NOMO-1 treated with dmso at 0.1 percent for 144 hours (cell line): ENCODE results near the gene AMMECR1L.
"Not testable (repeated sequence)": the region's sequence is repeated elsewhere in the genome, so short reads cannot be mapped to it uniquely, and the experiment has no call there.

Source experiments
- DNase-seq: peaks from one replicate; lab custom pipeline; 2025; ENCODE audit not compliant: unreplicated experiment; lab: John Stamatoyannopoulos, UW

AMMECR1L gene

DNA sequence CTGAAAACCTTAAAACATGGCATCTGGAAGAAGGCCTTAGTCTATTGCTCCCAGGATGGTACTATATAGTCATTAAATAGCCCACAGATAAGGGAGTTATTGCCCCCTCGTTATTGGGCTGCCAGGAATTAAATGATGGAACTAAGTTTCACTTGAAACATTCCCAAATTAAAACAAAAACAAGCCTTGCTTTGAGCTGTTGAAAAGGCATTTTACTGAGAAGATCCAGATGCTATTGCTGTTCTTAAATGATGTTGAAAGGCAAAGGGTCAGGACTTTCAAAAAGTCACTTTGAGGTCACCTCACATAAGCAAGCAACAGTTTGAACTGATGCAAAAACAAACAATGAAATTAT is 2.0 kb upstream of the AMMECR1L start:
- no peak for DNase-seq

- DNase-seq, result no peak
Observed at GRCh38 chr2:127887082-127887775, 1.5 kb upstream of the AMMECR1L start.

DNA sequence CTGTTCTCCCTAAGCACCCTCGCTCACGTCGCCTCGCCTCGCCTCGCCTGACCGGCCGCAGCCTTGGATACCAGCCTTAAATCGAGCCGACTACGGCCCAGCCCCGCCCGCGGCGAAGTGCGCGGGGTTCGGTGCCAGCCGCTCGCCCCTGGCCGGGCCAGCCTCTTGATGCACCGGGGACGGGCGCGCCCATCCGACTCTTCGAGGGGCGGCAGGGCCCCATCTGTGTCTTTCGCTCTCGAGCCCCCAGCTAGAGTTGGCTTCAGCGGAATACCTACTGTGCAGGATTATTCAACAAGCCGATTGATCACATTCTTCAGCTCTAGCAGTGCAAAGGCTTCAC is 808 bp upstream of the AMMECR1L start:
- not testable (repeated sequence) for DNase-seq

GRCh38 chr2:127884861-127885740 is 655 bp downstream of the AMMECR1L start:
- not testable (repeated sequence) for DNase-seq

GRCh38 chr2:127884436-127884835 is 1.3 kb downstream of the AMMECR1L start:
- DNase-seq, result no peak

DNA sequence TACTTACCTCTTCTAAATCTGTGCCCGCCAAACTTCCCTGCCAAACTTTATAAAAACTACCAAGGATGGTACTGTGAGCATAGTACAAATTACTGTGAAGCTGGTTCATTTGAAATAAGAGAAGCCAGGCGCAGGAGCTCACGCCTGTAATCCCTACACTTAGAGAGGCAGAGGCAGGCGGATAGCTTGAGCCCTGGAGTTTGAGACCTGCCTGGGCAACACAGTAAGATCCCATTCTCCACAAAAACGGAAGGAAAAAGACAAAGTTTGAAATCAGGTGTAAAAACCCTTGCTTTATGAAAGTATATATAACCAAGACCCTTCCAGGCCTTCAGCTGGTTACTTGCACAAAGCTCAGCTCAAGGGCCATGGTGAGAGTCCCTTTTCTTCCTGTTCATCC is 5.9 kb downstream of the AMMECR1L start:
- DNase-seq, result no peak

GRCh38 chr2:127877626-127878025 is 8.1 kb downstream of the AMMECR1L start:
- DNase-seq, result no peak

DNA sequence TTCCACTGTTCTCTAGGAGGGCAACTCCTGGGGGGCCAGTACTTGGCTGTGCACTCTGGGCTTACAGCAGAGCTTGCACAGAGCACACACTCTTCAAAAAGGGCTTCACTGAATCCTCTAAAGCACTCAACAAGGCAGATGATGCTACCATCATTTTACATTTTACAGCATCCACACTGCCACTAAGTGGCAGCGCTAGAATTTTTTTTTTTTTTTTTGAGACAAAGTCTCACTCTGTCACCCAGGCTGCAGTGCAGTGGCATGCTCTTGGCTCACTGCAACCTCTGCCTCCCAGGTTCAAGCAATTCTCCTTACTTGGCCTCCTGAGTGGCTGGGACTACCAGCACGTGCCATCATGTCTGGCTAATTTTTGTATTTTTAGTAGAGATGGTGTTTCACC is 8.6 kb downstream of the AMMECR1L start:
- no peak for DNase-seq

- no peak for DNase-seq
Observed at GRCh38 chr2:127874378-127875269, 11.1 kb downstream of the AMMECR1L start.

GRCh38 chr2:127873707-127874303 is 12.0 kb downstream of the AMMECR1L start:
- DNase-seq, result no peak

DNA sequence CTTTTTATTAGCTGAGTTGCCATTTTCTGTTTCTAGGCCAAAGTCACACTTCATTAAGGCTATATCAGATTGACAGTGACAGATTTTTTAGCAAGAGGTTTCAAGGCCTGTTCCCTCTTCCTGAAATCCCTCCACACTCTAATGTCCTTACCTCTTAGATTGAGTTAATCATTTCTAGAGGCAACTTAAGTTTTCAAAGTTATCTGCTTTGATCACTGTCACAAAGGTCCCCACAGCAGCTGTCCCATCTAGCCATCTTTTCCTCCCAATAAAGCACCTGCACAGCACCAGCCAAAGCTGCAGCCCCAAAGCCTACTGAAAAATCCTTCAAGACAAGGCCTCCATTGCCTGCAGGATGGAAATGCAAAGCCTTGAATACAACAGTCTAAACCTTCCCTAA is 13.4 kb downstream of the AMMECR1L start:
- no peak for DNase-seq

GRCh38 chr2:127865926-127866325 is 19.8 kb downstream of the AMMECR1L start:
- no peak for DNase-seq

- DNase-seq, result no peak
Observed at GRCh38 chr2:127864877-127865276, 20.9 kb downstream of the AMMECR1L start.

- DNase-seq, result no peak
Observed at GRCh38 chr2:127862228-127862627, 23.5 kb downstream of the AMMECR1L start.

- DNase-seq, result no peak
Observed at GRCh38 chr2:127860130-127860529, 25.6 kb downstream of the AMMECR1L start.

DNA sequence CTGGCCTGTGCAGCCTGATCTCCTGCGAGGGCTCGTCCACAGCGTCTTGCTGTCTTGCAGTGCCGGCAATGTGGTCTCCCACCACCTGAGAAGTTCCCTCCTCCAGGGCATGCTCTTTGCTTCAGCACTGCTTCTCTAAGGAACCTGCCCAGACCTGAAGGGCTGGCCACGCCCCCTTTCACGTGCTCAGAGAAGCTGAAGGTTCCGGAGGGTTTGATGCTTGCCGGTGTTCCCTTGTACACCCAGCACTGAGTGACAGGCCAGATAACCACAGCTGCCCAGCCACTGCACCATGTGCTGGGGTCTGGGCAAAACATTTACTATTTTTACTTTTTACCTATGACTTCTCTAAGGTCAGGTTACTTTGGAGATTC is 26.1 kb downstream of the AMMECR1L start:
- no peak for DNase-seq

DNA sequence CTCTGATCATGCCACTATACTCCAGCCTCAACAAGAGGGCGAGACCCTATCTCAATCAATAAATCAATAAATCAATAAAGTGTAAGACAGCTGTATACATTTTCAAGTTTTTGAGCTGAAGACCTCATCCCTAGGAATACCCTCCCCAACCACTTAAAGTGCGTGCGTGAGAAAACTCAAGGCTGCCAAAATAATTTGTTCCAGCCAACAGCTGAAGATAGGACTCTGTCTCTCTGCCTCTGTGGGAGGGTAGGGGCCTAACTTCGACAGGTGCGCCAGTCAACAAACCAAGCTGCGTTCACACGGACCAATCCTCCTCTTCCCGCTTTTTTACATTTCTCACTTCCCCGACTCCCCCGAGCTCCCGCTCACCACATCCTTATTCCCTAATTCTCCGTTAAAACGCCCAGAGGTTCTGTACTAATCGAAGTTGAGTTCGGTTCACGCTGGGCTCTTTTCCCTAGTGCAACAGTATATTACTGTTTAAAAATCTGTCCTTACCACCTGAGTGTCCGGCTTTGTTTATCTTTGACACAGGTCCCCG is 28.4 kb downstream of the AMMECR1L start:
- no peak for DNase-seq

DNA sequence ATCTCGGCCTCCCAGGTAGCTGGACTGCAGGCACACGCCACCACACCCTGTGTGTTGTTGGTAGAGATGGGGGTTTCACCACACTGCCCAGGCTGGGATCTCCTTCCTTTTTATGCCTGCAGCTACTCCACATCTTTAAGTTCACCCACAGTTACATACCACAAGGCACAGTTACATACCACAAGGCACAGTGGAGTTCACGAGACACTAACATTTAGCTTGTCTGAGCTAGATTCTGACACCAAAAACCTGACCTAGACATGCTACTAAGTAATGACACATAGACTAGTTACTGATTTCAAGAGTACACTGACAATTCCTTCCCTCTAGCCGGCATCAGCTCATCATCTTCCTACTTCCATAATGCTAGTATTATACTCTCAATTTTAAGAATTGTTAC is 32.1 kb downstream of the AMMECR1L start:
- DNase-seq, result no peak

DNA sequence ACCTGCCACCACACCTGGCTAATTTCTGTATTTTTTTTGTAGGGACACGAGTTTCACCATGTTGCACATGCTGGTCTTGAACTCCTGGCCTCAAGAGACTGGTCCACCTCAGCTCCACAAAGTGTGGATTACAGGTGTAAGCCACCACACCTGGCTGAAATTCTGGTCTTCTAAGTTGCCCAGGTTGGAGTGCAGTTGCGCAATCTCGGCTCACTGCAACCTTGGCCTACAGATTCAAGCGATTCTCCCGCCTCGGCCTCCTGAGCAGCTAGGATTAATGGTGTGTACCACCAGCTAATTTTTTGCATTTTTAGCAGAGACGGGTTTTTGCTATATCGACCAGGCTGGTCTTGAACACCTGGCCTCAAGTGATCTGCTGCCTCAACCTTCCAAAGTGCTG is 33.4 kb downstream of the AMMECR1L start:
- DNase-seq, result no peak

GRCh38 chr2:127847931-127848330 is 37.8 kb downstream of the AMMECR1L start:
- no peak for DNase-seq

DNA sequence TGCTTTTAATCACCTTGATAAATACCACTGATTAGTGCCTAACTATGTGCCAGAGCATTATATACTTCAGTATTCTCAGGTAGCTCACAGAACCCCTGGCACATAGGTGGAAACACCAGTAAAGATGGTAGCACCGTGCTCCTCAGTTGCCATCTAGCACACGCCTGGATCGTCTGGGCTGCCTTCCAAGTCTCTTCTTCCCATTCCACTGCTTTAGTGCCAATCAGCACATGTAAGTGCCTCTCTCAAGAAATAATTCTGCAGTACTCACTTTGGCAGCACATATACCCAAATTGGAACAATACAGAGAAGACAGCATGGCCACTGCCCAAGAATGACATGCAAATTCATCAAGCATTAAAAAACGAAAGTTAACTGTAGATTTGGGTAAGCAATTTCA is 40.8 kb downstream of the AMMECR1L start:
- no peak for DNase-seq
